HG03060 (cell line): ENCODE results near the gene PDE4DIP.
"Not testable (repeated sequence)": the region's sequence is repeated elsewhere in the genome, so short reads cannot be mapped to it uniquely, and the experiment has no call there.

Source experiments
- ATAC-seq: cut with Tn5 transposase; IDR thresholded peaks from one replicate; pipeline ENCODE4 v1.9.1; 2021; ENCODE audit warnings: low read depth, moderate number of reproducible peaks; ENCODE audit not compliant: unreplicated experiment

The PDE4DIP gene

DNA sequence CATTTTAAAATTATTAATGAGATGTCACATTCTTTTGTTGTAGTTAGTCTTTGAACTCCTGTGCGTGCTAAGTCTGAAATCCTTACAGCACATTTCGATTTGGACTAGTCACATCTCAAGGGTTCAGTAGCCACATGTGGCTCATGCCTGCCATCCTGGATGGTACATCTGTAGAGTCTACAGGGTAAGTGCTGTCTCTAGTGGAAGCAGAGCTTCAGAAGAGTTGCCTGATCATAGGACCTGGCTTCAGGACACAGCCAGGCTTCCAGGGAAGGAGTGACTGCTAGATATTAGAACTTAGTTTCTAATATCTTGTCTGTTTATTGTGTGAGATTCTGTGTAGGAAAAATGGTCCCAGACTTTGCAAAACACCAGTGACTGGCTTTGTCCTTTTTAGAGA is 72.0 kb downstream of the PDE4DIP start:
- not testable (repeated sequence) for ATAC-seq

DNA sequence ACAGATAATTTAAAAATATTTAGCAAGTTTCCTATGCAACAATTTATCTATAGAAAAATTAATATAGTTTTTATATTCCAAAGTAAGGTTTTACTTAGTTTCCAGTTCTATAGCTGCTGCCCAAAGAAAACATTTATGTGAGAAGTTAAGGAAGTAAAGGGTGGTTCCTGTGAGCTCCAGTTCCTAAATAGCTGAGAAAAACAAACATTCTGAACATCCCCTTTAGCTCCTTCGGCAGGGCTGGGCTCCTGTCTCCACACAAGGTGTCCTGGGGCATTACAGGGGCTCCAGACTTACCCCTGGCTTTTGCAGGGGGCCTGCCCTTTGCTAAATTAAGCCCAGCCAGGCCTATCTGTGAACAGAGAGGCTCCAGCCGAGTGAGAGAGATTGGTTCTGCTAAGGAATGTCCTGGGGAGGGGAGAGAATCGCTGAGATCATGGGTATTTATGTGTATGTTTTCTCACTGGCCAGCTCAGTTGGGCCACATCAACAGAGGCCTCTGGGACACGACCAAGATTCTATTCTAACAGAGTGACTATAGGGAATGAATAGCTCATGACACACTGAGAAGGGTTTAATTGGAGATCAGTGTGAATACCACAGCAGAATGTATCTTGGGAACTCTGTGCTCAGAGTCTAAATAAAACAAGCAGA is 72.6 kb downstream of the PDE4DIP start:
- not testable (repeated sequence) for ATAC-seq

DNA sequence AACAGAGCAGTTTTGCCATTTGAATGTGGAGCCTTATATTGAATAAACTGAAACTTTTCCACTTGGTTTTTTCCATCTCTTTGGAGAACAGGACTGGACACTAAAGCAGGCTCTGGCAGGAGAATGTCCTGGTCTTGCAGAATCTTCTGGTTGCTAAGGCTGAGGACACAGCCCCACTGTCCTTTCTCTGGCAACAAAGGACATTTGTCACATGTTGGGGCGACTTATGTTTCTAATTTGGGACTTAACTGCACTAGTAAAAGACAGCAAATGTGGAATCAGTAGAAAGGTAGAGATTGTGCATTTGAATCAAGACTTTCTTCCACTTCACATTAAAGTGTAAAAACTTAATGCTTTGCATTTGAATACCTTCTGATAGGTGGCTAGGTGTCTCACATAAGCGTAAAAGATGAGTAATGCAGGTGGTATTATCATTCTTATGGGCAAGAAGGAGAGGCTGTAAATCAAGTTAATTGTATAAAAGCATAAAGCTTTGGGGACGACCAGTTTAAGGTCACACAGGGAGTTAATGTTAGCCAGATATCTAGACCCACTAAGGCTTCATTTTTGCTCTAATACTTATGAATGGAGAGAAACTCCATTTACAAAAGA is 74.7 kb downstream of the PDE4DIP start:
- not testable (repeated sequence) for ATAC-seq

DNA sequence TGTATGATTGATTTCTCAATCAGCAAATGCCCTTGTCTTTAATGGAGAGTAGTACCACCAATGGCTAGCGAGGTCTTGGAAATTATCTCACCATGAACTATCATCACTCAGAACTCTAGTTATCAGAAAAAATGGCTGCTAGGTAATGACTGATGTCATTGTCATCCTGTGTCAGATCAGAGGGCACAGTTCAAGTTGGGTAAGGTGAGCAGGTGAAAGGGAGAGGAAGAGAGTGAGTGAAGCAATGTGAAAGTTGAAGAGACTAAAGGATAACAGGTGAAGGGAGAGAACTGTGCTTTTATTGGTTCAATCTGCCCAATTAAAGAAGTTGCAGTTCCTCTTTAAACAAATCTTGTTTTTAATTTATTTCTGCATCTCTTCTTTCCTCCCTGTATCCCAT is 76.8 kb downstream of the PDE4DIP start:
- not testable (repeated sequence) for ATAC-seq

DNA sequence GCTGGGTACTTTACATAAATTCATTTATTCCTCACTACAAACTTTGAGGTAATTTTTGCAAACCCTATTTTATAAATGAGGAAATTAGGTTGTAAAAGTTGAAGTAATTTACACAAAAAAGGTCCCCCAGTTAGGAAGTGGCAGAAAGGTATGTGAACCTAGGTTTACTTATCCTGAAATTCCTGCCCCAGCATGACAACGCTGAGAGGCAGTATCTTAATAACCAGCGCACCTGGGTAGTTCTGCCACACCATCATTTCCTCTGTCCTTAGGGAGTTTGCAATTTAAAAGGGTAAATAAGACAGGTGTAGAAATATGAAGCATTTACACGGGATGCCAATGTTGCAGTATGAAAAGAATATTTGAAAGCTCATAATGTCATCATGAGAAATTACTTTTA is 79.6 kb downstream of the PDE4DIP start:
- not testable (repeated sequence) for ATAC-seq

DNA sequence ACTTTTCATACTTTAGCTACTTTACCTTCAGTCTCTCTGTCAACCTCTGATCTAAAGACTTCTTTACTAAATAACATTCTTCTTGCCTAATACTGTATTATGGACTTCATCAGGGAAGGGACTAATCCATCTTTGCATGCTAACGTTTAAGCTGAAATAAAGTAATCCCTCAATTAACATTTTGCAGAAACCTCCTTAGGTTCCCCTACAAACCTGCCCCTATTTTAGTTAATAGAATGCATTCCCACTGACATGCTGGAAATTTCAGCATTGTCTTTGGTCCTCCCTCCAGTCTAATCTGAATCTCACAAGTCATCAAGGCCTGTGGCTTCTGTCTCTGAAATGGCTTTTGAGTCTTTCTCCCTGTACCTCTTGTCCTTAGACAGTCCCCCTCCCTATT is 83.4 kb downstream of the PDE4DIP start:
- not testable (repeated sequence) for ATAC-seq

DNA sequence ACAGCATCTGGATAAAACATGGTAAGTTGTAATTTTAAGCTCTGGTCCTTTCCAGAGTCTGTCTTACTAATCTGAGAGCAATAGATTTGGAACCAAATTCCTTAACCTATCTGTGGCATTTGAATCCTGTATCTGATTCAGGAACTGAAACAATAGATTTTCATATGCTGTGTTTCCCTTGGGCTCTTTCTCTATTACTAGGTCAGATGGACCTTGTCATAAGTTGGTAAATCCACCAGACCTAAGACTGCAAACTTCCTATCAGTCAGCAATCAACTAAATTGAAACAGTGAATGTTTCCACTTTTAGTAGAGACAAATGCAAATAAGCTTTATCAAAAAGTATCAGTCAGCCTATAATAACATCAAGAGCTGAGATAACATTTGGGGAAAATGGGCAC is 85.0 kb downstream of the PDE4DIP start:
- ATAC-seq = not testable (repeated sequence)

DNA sequence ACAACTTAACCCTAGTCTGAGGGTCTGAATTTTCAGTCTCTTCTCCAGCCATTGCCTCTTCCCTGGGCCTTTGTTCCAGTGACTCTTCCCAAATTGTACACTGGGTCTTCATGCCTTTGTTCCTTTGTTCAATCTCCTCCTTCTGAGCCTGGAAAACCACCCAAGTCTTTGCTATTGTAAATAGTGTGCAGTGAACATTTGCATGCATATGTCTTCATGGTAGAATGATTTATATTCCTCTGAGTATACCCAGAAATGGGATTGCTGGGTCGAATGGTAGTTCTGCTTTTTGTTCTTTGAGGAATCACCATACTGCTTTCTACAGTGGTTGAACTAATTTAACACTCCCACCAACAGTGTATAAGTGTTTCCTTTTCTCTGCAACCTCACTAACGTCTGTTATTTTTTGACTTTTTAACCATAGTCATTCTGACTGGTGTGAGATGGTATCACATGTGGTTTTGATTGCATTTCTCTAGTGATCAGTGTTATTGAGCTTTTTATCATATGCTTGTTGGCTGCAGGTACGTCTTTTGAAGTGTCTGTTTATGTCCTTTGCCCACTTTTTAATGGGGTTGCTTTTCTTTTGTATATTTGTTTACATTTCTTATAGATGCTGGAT is 91.3 kb downstream of the PDE4DIP start:
- ATAC-seq = not testable (repeated sequence)

DNA sequence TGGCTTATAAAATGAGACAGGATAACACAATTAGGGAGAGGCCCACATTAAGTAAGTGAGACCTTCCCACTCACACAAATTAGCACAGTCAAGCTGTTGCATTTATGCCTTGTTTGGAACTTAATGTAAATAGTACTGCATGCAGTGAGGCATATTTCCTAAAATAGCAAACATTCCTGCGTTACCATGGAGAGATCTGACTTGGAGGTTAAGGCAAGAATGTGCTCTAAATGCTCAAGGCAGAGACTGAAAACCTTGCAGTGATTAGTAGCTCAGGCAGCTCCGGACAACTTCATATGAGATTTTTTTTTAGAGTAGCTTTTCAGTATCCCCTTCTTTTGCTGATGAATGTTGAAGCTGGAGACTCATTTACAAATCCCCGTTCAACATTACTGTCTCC is 98.7 kb downstream of the PDE4DIP start:
- ATAC-seq = not testable (repeated sequence)

DNA sequence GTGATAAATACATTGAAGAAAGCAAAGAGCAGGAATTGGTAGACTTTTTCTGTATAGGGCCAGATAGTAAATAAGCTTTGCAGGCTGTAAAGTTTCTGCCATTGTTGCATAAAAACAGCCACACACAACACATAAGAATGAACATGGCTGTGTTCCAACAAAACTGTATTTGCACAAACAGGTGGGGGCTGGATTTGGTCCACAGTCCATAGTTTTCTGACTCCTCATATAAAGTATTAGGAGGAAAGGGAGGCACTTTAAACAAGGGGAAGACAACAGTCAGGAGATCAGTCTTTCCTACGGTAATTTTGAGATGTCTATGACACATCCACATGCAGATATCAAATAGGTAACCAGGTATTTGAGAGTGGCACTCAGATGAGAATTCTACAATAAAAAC is 100.9 kb downstream of the PDE4DIP start:
- ATAC-seq = not testable (repeated sequence)

DNA sequence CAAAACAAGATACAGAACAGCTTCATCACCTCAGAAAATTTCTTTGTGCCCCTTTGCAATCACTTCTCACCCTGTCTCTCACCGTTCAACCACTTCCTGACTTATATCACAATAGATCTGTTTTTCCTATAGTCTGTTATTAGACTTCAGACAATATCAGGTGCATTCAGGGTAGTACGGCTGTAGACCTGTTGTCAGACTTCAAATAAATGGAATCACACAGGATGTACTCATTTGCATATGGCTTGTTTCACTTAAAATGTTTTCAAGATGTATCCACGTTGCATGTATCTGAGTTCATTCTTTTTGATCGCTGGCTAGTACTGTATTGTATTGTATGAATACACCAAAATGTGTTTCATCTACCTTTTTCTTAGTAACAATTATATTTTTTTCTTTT is 104.5 kb downstream of the PDE4DIP start:
- not testable (repeated sequence) for ATAC-seq

DNA sequence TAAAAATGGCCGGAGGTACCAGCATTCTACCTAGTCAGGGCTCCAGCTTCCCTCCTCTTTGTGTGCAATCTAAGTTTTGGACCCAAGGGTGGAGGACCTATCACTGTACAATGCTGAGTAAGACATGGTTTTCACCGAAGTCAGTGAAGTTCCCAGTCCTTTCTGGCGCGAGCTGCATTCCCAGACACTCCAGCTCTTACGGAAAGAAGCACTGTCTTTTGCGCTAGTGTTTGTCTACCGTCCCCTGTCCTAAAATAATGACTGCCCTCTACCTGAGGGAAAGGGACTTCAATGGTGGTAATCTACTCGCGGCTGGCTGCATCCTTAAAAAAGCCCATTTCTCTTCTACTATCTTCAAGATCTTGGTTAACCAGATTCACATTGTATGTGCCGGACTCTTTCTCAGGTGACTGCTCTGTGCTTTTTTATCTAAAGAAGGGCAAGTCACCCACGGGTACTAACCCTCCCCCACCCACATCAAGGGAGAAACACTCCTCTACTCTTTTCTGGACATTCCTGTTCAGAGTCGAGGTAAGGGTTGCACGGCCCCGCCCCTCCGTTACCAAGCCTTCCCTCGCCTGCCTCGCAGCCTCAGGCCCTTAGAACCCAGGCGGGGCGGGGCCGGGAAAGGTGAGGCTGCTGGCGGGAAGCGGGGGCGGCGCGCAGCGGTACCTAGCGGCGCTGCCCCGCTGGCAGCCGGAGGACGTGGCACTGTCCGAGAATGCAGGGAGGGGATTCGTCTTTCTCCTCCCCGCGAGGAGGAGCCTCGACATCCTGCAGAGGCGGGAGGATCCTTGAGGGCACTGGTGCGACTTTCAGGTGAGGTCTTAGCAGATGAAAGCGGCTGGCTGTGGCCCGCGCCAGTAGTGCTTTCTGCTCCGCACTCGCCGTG is 107.4 kb downstream of the PDE4DIP start:
- peak; percentile 27 for ATAC-seq

DNA sequence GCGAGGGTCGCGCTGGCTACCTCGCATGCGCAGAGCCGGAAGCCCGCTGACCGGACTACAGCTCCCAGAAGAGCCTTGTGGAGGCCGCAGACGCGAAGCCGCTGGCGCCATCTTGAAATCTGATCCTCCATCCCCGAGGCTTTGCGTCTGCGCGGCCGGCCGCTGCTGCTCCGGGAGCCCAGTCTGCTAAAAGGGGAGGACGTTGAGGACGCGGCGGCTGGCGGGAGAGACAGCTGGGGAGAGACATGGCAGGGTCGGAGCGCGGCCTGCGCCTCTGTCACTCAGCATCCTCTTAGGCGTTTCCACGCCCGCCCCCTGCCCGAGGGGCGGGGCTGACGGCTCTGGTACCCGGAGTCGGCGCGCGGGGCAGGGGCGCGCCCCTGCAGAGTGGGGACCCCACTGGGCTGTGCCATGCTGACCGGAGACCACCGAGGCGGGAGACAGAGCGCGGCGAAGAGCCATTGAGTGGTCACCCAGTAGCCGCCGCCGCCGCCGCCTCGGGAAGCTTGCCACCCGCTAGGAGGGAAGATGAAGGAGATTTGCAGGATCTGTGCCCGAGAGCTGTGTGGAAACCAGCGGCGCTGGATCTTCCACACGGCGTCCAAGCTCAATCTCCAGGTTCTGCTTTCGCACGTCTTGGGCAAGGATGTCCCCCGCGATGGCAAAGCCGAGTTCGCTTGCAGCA is 108.2 kb downstream of the PDE4DIP start:
- peak; percentile 49 for ATAC-seq

DNA sequence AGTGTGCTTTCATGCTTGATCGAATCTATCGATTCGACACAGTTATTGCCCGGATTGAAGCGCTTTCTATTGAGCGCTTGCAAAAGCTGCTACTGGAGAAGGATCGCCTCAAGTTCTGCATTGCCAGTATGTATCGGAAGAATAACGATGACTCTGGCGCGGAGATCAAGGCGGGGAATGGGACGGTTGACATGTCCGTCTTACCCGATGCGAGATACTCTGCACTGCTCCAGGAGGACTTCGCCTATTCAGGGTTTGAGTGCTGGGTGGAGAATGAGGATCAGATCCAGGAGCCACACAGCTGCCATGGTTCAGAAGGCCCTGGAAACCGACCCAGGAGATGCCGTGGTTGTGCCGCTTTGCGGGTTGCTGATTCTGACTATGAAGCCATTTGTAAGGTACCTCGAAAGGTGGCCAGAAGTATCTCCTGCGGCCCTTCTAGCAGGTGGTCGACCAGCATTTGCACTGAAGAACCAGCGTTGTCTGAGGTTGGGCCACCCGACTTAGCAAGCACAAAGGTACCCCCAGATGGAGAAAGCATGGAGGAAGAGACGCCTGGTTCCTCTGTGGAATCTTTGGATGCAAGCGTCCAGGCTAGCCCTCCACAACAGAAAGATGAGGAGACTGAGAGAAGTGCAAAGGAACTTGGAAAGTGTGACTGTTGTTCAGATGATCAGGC is 108.8 kb downstream of the PDE4DIP start:
- peak; percentile 5 for ATAC-seq

DNA sequence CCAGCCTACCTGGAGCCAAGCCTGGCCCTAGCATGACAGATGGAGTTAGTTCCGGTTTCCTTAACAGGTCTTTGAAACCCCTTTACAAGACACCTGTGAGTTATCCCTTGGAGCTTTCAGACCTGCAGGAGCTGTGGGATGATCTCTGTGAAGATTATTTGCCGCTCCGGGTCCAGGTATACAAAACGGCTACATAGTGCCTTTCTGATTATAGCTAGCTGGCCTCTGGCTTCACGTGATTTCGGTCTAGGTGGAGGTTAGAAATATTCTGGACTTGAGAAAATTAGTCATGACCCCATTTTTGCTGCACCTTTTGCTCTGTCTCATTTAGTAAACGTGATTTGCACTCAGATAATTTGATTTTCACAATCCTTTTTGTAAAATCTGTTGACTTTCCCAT is 109.5 kb downstream of the PDE4DIP start:
- not testable (repeated sequence) for ATAC-seq

DNA sequence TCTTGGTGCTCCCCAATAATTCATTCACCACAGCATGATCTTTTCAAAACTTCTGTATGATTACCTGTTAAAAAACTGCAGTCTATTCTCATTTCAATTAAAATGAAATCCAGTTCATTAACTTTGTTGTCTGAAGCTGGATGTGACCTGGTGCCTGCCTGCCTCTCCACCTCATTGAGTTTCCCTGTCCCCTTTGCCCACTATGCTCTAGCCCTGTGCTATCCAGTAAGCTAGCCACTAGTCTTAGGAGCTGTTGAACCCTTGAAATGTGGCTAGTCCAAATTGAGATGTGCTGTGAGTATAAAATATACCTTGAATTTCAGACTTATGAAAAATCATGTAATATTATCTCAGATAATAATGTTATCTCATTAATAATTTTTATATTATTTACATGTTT is 114.1 kb downstream of the PDE4DIP start:
- not testable (repeated sequence) for ATAC-seq

DNA sequence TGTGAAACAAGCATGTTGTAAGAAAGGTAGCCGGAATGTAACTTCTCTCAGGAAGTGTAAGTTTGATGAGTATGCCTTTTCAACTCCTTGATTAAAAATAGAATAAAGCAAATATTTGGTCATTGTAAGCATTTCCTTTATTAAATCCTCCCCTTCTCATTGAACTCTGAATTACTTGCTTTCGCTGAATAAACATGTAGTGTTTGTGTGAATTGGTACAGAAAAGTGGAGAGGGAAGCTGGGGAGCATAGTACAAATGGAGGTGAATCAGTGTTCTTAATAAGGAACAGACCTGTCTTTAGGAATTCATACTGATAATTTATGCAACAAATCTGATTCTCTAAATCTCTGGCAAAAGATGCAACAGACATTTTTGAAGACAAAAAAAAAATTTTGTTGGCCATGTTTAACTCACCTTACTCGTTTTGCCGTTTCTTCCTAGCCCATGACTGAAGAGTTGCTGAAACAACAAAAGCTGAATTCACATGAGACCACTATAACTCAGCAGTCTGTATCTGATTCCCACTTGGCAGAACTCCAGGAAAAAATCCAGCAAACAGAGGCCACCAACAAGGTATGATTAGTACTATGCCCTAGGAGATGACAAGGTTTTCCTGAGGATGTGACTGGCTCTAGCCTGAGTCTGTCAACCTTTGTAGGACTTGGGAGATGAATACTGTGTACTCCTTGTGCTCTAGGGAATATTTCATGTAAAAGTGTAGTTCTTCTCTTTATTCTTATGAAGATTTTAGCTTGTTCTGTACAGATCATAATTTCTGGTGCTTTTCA is 116.2 kb downstream of the PDE4DIP start:
- ATAC-seq = not testable (repeated sequence)

DNA sequence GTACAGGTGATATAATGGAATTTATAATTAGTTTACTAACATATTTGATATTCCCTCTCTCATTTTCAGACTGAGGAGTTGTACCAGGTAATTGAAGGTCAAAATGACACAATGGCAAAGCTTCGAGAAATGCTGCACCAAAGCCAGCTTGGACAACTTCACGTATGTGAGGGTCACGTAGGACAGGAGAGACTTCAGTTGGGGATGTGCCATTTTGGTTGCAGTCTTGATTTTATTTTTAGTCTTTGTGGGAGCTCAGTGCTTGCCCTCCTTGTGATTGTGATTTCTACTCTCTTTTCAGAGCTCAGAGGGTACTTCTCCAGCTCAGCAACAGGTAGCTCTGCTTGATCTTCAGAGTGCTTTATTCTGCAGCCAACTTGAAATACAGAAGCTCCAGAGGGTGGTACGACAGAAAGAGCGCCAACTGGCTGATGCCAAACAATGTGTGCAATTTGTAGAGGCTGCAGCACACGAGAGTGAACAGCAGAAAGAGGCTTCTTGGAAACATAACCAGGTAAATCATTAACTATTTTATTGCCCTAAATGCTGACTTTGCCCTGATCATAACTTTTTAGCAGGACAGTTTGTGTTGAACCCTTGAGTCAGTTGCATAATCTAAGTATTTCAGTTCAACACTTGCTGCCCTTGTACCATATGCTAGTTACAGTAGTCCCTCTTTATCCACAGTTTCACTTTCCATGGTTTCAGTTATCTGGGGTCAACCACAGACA is 118.1 kb downstream of the PDE4DIP start:
- not testable (repeated sequence) for ATAC-seq
